GM12801 (cell line): ENCODE results near the gene CACNG8.

Experiments
- TF ChIP-seq, protein P1 (sequence below): IDR thresholded peaks from one replicate; pipeline ENCODE4 v1.5.1; 2011; ENCODE audit warnings: control low read depth; ENCODE audit not compliant: insufficient read length; ENCODE audit errors: extremely low read depth

CACNG8 gene

DNA sequence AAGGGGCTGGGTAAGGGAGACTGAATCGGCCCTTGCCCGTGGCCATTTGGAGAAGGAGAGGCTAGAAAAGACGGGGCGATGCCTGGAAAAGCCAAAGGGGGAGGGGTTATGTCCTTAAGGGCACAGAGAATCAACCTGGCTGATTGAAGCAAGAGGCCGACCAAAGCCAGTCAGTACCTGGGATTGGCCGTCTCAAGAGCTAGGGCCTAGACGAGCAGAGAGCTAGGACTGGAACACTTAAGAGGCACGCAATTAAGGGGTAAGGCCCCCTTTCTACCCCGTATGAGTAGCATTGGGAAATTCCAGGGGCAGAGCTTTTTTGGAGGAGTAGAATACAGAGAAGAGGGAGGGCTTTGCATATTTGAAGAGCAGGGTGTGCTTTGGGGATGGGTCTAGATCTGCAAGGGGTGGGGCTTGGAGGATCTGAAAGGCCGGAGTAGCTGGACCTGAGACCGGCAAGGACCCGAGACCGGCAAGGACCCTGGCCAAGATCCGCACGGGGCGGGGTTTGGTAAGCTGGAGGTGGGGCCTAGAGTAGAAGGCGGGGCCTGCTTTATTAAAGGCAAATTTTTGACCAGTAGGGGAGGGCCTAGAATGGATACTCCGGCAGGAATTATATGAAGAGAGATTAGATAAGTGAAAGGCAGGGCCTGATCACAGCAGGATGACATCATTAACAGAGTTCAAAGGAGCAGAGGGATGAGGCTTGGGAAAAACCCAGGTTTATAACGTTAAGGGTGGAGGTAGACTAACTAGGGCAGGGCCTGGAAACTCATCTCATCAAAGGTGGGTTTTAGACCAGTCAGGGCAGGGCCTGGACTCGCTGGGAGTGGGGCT is 18.0 kb downstream of the CACNG8 start:
- TF ChIP-seq, protein P1, sequence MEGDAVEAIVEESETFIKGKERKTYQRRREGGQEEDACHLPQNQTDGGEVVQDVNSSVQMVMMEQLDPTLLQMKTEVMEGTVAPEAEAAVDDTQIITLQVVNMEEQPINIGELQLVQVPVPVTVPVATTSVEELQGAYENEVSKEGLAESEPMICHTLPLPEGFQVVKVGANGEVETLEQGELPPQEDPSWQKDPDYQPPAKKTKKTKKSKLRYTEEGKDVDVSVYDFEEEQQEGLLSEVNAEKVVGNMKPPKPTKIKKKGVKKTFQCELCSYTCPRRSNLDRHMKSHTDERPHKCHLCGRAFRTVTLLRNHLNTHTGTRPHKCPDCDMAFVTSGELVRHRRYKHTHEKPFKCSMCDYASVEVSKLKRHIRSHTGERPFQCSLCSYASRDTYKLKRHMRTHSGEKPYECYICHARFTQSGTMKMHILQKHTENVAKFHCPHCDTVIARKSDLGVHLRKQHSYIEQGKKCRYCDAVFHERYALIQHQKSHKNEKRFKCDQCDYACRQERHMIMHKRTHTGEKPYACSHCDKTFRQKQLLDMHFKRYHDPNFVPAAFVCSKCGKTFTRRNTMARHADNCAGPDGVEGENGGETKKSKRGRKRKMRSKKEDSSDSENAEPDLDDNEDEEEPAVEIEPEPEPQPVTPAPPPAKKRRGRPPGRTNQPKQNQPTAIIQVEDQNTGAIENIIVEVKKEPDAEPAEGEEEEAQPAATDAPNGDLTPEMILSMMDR: no peak

DNA sequence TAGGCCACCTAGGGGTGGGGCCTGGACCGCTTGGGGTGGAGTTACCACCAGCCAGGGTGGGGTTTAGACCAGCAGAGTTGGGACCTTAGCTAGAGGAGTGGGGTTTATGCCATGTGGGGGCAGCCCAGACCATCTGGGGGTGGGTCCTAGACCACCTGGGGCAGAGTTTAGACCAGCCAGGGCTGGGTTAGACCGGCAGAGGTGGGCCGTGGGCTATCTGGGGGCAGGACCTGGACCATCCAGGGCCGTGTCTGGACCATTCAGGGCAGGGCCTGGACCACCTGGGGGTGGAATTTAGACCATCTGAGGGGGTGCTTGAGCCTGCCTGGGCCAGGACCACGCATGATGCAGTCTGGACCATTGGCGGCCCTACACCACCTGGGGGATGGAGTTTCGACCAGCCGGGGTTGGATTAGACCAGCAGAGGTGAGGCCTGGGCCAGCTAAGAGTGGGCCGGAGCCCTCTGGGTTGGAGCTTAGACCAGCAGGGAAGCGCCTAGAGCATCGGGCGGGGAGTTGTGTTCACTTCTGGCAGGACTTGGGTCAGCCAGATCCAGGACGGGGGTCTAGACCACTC is 18.7 kb downstream of the CACNG8 start:
- TF ChIP-seq, protein P1: no peak

DNA sequence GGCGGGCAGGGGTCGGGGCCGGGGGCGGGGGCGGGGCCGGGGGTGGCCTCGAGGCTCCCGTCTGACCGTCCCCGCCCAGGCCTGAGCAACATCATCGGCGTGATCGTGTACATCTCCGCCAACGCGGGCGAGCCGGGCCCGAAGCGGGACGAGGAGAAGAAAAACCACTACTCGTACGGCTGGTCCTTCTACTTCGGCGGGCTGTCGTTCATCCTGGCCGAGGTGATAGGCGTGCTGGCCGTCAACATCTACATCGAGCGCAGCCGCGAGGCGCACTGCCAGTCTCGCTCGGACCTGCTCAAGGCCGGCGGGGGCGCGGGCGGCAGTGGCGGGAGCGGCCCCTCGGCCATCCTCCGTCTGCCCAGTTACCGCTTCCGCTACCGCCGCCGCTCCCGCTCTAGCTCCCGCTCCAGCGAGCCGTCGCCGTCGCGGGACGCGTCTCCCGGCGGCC is 19.3 kb downstream of the CACNG8 start:
- TF ChIP-seq, protein P1: no peak

DNA sequence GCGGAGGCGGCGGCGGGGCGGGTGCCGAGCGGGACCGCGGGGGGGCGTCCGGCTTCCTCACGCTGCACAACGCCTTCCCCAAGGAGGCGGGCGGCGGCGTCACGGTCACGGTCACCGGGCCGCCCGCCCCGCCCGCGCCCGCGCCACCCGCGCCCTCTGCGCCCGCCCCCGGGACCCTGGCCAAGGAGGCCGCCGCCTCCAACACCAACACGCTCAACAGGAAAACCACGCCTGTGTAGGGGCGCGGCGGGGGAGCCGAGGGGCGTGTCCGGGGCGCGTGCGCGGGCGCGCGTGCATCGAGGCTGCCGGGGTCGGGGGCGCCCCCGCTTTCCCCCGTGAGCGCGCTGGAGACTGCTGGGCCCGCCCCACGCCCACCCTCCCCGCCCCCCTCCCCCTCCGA is 19.9 kb downstream of the CACNG8 start:
- TF ChIP-seq, protein P1: no peak

DNA sequence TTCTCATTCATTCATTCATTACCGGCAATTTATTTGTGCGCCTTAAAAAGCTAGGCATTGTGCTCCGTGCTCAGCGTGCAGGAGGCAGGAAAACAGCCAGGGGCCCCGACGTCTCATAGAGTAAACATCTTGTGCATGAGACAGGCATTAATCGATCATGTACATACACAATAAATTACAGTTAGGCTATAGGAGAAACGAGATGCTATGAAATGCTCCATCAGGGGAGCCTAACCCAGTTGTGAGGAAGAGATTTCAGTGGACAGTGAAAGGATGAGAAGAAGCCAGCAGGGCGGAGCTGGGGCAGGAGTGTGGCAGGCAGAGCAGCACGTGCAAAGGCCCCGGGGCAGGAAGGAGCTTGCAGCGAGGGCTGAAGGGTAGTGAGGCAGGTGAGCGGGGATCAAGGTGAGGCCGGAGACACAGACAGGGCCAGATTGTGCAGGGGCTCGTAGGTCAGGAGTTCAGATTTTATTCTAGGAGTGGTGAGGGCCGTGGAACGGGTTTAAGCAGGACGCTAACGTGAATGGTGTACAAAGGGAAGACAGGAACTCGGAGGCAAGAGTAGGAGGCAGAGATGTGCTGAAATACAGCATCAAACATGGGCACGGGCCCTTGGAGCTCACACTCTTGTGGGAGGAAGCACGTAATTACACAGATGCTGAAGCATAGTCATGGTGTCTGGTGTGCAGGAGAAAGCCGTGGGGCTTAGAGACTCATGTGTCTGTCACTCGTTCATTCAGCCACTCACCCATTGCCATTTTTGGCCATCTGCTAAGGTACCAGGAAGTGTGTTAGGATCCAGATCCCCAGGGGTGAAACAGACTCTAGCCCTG is 20.9 kb downstream of the CACNG8 start:
- TF ChIP-seq, protein P1: no peak

DNA sequence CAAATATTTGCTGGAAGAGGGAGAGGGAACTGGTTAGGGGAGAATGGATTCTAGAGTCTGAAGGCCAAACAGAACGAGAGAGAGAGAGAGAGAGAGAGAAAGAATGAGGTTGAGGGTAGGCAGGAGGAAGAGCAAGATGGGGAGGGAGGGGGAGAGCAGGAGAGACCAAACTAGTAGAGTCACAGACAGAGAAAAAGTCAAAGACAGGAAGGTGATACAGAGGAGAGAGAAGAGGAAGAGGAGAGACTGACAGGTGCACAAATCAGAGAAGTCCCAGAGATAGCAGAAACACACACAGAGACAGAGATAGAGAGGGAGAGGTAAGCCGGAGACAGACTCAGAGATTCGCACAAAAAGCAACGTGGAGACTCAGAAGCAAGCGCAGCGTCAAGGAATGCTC is 23.1 kb downstream of the CACNG8 start:
- TF ChIP-seq, protein P1: no peak

DNA sequence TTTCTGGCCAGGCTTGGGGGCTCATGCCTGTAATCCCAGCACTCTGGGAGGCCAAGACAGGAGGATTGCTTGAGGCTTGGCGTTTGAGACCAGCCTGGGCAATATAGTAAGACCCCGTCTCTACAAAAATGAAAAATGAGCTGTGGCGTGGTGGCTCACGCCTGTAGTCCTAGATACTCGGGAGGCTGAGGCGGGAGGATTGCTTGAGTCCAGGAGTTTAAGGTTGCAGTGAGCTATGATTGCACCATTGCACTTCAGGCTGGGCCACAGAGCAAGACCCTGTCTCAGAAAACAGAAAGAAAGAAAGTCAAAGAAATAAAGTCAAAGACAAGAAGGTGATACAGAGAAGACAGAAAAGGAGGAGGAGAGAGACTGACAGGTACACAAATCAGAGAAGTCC is 26.2 kb downstream of the CACNG8 start:
- TF ChIP-seq, protein P1: no peak
